DMS 273 treated with DMSO at 0.1 percent for 48 hours (cell line): ENCODE results near the gene SDS.

ENCODE experiments used
- DNase-seq: peaks from one replicate; lab custom pipeline; 2025; lab: John Stamatoyannopoulos, UW

SDS gene, protein sequence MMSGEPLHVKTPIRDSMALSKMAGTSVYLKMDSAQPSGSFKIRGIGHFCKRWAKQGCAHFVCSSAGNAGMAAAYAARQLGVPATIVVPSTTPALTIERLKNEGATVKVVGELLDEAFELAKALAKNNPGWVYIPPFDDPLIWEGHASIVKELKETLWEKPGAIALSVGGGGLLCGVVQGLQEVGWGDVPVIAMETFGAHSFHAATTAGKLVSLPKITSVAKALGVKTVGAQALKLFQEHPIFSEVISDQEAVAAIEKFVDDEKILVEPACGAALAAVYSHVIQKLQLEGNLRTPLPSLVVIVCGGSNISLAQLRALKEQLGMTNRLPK

DNA sequence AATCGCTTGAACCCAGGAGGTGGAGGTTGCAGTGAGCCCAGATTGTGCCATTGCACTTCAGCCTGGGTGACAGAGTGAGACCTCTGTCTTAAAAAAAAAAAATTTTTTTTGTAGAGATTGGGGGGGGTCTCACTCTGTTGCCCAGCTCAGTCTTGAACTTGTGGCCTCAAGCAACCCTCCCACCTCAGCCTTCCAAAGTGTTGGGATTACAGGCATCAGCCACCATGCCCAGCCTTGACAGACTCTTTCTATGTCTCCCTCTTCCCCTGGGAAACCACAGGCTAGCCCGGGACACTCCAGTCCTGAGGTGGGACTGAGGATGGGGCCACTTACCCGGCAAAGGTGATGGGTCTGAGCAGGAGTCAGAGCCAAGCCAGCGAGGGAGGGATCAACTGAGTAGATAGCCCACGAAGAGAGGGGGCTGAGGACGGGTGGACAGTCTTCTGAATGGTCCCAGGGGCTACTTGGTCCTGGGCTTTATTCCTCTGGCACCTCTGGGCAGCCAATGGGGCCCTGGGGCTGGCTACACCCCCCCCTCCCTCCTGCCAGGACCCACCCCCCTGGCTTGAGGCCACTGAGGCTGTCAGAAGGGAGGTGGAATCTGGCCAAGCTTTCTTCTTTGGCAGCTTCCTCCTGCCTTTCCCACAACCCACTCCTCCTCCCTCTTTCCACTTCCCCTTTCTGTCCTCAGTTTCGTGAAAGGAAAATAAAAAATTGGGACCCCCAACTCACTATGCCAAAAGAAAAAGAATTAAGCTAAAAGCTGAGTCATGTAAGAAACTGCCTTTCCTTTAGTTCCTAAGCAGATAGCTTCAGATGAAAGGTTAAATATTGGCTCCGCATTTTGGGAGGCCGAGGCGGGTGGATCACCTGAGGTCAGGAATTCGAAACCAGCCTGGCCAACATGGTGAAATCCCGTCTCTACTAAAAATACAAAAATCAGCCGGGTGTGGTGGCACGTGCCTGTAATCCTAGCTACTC lies at the start of gene SDS:
Gene SDS, minus strand, starts transcription at position 453 of the 981 bp plus-strand sequence. CDS start 4,179 bp downstream, outside the sequence.
- DNase-seq = no peak

DNA sequence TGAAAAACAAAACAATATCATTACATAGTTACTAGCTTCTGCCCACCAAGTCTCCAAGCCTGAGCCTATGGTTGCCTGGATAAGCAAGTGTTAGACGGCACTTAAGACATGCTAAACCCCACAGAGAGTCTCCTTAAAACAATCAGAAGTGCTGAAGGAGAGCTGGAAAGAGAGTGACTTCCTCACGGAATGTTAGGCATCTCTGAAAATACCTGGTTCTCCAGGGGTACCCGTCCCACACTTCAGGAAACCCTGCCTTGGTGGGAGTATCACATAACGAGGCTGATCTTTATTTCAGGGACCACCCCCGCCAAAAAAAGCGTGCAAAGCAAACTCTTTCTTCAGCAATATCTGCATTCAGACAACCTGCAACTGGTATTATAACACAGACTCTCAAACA lies 49.6 kb upstream of the SDS start:
- no peak for DNase-seq

DNA sequence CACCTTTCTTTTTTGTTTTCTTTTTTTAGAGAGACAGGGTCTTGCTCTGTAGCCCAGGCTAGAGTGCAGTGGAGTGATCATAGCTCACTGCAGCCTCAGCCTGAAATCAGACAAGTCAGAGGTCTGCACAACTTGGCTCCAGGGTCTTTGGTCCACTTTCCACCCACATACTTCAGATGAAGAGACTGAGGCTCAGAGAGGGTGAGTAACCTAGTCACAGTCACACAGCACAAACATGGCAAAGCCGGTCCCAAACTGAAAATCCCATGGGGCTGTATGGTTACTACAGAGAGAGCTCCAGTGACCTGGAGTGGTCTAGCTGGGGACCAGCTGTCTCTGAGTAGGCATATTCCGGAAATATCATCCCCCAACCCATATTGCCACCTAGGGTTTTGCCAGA lies 48.8 kb upstream of the SDS start:
- no peak for DNase-seq

DNA sequence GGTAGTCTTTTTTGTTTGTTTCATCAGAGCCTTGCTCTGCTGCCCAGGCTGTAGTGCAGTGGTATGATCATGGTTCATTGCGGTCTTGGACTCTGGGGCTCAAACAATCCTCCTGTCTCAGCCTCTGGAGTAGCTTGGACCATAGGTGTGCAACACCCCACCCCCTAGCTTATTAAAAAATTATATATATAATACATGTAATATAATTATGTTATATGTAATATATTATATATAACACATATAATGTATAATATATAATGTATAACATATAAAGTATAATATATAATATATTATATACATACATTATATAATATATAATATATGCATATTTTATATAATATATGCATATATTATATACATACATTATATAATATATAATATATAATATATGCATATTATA lies 46.2 kb upstream of the SDS start:
- DNase-seq = no peak

DNA sequence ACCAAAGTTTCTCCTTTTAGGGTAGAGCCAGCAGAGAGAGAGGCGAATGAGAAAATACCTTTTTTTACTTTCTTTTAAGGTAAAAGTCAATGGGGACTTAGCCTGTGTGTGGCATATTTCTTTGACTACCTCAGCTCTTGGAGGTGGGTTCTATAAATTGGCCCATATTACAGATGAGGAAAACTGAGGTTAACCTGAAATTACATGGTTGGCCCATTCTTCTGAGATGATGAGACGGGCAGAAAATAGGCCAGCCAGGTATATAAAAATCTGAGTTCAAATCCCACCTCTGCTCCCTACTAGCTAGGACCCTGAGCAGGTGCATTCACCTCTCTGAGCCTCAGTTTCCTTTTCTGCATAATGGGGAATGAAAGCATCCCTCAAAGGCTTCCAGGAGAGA lies 45.6 kb upstream of the SDS start:
- DNase-seq = no peak

DNA sequence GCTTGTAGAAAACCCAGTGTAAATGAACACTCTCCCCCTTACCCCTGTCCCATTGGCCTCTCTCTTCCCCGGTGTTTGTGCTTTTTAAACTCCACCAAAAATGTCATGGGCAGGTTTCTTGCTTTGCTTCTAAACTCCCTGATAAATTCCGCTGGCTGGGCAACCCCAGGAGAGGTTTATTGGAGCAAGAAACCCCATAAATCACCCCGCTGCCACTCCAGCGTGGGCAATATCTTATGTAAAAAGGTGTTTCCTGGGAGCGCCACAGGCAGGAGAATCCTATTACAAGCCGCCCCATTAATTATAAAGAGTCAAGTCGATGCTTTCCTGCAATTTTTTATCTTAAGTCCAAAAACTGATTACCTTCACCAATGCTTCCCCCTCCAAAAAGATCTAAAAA lies 45.2 kb upstream of the SDS start:
- no peak for DNase-seq

DNA sequence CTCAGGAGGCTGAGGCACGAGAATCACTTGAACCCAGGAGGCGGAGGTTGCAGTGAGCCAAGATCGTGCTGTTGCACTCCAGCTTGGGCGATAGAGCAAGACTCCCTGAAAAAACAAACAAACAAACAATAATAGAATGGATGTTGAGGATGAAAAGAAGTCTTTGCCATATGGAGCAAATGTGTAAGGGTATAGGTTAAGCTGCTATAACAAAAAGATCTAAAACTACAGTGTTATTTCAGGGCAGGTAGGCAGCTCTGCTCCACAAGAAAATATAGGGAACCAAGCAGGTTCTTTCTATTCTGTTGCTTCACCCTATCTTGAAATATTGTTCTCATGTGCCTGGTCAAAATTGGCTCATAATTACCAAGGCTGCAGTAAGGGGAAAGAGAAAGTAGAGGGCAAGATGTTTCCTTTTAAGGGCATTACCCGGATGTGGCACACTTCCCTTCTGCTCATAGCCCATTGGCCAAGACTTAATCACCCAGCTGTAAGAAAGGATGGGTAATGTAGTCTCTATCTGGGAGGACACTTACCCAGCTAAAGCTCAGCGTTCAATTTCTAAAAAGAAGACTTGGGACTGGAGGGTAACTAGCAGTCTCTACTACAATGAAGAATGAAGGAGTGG lies 42.0 kb upstream of the SDS start:
- no peak for DNase-seq

DNA sequence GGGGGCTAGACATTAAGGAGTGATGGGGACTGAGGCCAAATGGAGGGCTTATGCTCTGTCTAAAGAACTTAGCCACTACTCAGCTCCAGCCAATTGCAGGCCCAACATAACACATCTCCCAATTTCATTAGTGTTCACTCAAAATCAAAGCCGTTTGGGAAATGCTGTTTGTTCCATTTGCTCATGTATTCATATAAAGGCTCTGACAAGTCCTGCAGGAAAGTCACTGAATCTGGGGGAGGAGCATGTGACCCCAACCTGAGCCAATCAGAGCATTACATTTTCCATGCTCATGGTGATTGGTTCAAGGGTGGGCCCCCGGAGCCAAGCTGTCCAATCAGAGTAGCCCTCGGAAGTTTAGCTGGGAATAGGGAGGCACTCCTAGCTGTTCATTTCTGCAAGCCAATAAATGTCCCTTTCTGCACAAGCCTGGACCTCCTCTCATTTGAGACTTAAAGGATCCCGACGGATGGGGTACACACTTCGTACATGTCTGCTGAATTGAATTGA lies 39.4 kb upstream of the SDS start:
- DNase-seq = no peak

DNA sequence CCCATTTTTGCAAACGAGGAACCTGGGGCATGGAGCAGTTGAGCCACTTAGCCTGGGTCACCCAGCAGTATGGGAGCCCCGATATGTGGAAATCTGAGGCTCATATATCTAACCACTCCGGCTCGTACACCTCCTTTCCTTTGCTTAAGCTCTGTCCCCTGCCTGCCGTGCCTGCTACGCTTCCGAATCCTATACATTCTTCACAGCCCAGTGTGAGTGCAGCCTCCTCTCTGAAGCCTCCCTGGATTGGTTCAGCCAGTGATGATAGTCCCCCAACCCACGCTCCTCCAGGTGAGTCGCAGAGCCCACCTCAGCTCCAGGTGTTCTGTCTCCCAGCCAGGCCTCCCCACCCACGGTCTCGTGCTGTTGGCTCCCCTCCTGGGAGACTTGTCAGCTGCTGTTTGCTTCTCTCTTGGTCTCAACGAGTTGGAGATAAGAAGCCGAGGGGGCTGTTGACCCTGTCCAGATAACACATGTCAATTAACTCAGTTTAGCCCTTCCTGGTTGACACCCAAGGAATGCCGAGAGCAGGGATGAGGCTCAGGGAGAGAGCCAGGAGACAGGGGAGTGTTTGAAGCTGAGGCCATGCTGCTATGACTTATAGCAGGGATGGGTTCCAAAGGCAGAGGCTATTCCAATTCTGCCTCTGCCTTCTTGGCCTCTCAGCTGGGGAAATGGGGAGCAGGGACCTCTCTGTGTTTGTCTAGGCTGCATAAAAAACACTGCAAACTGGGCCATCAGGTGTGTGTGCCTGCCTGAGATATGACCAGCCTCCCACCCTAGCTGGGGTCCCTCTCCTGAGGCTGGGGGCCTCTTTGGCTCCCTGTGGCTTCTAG lies 37.5 kb upstream of the SDS start:
- no peak for DNase-seq

DNA sequence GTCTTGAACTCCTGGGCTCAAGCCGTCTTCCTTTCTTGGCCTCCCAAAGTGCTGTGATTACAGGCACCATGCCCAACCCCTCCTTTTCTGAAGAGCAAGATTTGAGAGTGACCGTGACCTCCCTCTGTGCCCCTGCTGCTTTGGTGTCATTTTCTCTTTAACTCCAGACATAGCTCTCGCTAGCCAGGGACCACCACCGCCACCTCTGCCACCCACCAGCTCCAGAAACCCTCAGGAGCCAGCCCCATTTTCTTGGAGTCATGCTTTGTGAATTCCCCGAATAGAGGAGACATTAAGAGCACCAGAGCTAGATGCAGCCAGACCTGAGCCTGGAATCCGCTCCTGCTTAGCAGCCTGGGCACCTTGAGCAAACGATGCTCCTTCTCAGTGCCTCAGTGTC lies 36.6 kb upstream of the SDS start:
- no peak for DNase-seq

DNA sequence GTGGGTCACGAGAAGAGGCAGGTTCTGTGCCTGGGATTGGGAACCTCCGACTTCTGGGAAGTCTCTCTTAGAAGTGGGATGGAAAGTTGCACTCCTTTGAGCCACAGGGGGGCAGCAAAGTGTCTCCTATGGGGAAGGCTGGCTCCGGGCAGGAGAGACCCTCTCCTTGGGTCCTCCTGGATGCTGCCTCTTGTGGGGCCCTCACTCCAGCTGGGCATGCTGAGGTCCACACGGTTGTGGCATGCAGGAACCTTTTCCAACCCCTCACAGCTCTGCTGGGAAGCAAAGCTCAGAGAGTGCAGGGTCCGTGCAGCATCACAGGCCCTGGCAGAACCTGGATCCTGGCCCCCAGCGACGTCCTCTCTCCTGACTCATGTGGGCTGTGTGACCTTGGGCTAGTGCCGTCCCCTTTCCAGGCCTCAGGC lies 35.9 kb upstream of the SDS start:
- DNase-seq = no peak

DNA sequence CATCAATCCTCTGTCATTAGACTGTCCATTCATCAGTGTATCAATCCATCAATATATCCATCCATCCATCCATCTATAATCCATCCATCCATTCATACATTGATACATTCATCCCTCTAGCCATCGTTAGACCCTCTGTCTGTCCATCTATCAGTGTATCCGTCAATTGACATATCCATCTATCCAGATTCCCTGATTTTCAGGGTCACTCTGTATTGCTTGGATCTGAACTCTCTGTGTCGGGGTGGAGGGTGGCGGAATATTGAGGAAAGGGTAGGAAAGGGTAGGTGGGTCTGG lies 35.6 kb upstream of the SDS start:
- DNase-seq = no peak

DNA sequence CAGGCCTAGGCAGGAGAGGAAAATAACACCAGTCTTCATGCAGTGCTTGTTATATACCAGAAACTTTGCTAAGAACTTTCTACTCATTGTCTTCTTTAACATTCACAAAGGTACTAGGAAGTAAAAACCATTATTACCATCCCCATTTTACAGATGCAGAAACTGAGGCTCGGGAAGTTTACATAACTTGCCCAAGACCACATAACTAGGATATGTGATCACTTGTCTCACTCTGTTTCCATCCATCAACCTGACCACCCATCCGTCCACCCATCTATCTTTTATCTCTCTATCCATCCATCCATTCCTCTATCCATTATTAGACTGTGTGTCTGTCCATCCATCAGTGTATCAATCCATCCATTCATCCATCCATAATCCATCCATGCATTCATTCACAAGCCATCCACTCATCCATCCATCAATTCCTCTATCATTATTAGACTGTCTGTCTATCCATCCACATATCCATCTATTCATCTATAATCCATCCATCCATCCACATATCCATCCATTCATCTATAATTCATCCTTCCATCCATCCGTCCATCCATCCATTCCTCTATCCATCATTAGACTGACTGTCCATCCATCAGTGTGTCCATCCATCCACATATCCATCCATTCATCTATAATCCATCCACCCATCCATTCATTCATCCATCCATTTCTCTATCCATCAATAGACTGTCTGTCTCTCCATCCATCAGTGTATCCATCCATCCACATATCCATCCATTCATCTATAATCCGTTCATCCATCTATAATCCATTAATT lies 35.0 kb upstream of the SDS start:
- DNase-seq = no peak

DNA sequence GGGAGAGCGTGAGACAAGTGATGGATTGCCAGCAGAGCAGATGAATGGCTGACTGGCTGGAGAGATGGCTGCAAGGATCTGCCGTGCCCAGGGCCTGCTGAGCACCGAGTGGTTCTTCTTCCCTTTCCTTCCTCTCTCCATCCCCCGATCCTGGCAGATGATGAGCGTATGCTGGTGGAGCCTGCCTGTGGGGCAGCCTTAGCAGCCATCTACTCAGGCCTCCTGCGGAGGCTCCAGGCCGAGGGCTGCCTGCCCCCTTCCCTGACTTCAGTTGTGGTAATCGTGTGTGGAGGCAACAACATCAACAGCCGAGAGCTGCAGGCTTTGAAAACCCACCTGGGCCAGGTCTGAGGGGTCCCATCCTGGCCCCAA lies 34.0 kb upstream of the SDS start:
- no peak for DNase-seq

DNA sequence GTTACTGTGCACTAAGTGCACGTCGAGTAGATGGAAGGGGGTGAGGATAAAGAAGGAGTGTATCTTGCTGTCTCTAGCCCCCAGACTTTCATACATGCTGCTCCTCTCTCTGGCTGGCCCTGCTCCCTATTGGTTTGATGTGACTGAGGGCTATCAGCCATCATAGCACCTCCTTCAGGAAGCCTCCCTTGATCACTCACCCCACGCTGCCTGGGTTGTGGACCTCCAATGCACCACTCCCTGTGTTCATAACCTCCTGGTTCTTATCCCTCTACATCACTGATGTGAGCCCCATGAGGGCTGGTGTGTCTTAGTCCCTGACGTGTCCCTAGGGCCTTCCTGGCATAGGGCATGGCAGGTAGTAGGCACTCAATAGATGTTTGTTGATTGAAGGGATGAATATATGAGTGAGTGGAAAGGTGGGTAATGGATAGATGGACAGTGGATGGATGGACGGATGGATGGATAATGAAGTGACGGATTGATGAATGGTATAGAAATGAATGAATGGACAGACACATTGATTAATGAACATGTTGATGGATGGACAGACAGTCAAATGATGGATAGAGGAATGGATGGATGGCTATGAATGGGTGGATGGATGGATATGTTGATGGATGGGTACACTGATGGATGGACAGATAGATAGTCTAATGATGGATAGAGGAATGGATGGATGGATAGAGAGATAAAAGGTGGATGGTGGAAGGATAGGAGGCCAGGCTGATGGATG lies 33.5 kb upstream of the SDS start:
- no peak for DNase-seq

DNA sequence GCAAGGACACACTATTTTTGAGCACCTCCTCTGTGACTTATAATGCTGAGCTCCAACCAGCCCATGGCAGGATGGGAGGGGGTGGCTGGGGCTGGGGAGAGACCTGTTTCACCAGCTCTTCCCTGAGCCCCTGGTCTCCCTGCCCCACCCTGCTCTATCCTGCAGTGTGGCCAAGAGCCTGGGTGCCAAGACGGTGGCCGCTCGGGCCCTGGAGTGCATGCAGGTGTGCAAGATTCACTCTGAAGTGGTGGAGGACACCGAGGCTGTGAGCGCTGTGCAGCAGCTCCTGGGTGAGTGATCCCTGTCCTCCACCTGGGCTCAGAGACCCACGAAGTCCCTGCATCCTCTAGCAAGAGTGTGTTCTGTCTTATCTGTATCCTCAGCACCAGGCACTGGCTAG lies 32.9 kb upstream of the SDS start:
- DNase-seq = no peak

DNA sequence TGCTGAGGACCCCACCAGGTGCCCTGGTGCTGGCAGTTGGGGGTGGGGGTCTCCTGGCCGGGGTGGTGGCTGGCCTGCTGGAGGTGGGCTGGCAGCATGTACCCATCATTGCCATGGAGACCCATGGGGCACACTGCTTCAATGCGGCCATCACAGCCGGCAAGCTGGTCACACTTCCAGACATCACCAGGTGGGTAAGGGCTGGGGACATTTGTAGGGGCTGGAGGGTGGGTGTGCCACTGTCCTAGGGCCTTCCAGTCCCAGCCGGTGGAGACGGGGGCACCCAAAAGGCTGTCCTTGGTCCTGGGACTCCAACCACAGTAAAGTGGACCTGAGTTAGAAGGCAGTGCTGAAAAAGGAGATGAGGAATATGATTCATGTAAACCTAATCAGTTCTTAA lies 31.7 kb upstream of the SDS start:
- no peak for DNase-seq

DNA sequence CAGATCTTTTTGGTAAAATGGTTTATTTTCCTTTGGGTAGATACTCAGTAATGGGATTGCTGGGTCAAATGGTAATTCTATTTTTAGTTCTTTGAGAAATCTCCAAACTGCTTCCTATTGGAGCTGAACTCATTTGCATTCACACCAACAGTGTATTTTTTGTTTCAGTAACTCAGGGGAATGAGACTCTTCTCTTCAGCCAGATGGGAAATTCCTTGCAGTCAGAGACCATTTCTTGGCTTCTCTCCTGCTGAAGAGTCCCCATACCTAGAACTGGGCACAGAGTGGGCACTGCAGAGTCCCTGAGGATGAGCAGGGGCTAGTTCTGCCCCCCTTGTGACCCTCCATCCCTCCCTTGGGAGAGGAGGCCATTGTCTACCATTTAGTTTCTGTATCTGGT lies 29.3 kb upstream of the SDS start:
- DNase-seq = no peak

DNA sequence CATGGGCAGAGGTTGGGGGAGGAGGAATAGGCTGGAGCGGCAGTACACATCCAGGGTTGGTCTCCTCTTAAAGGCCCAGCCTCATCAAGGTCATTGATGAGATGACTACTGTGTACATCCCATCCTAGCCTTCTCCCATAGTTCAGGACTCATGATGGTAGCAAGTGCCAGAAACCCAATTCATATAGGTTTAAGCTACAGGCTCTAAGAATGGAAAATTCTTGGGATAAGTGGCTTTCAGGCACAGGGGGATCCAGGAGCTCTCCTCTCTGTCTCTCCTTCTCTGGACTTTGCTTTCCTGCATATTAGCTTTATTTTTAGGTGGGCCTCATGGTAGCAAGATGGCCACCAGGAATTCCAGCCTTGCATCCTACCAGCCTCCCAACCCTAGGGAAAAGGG lies 24.8 kb upstream of the SDS start:
- no peak for DNase-seq

DNA sequence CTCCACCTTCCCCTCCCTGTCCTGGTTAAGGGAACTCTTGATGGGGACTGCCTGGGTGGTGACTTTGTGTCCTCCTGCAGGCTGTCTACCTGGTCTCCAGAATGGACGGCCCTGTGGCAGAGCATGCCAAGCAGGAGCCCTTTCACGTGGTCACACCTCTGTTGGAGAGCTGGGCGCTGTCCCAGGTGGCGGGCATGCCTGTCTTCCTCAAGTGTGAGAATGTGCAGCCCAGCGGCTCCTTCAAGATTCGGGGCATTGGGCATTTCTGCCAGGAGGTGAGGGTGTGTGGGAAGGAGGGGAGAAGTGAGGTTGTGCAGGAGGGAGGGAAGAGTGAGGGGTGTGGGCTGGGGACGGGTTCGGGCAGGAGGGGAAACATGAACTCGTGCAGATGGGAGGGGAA lies 24.2 kb upstream of the SDS start:
- no peak for DNase-seq
